GM06990 (cell line): ENCODE data around the gene SCYGR3.
A peak's percentile ranks its signal among the peaks of the same experiment; 100 is the strongest.

Experiments used
- DNase-seq: peaks from one replicate; pipeline ENCODE4 v3.0.0-alpha.2; 2011; ENCODE audit not compliant: insufficient read length; ENCODE audit errors: extremely low read depth
- H3K27me3 ChIP-seq: replicated peaks from 2 replicates; pipeline ENCODE4 v1.6.0; 2011; ENCODE audit warnings: low read length; ENCODE audit not compliant: control insufficient read depth, insufficient read depth
- H3K36me3 ChIP-seq: 2 replicates; pipeline ENCODE4 v1.5.1; 2011; ENCODE audit warnings: low read length; ENCODE audit not compliant: control insufficient read depth, insufficient read depth
- H3K4me3 ChIP-seq: replicated peaks from 2 replicates; pipeline ENCODE4 v1.5.1; 2011; ENCODE audit warnings: low read depth, mild to moderate bottlenecking, control low read depth, low read length
- TF ChIP-seq, protein P1 (sequence below): IDR thresholded peaks from 2 replicates; pipeline ENCODE4 v1.5.1; 2011; ENCODE audit warnings: low read length, control low read depth, mild to moderate bottlenecking, inconsistent platforms; ENCODE audit not compliant: insufficient read depth, poor library complexity, severe bottlenecking

The SCYGR3 gene

DNA sequence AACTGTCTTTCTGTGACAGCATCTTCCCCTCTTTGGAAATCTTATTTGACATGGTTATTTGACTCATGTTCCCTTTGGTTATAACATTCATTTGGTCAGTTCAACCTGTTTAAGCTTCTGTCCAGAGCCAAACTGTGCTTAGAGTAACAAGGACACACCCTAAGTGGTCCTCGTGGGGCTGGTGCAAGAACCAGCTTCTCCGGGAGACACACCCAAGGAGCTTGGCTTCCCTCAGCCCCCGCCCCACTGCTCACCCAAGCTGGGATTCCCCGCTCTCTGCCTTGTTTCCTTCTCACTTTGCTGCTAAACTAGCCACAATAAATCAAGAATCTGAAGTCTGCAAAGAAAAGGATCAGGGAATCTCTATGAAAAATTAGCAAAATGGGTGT lies 1.4 kb downstream of the SCYGR3 start:
- TF ChIP-seq, protein P1, sequence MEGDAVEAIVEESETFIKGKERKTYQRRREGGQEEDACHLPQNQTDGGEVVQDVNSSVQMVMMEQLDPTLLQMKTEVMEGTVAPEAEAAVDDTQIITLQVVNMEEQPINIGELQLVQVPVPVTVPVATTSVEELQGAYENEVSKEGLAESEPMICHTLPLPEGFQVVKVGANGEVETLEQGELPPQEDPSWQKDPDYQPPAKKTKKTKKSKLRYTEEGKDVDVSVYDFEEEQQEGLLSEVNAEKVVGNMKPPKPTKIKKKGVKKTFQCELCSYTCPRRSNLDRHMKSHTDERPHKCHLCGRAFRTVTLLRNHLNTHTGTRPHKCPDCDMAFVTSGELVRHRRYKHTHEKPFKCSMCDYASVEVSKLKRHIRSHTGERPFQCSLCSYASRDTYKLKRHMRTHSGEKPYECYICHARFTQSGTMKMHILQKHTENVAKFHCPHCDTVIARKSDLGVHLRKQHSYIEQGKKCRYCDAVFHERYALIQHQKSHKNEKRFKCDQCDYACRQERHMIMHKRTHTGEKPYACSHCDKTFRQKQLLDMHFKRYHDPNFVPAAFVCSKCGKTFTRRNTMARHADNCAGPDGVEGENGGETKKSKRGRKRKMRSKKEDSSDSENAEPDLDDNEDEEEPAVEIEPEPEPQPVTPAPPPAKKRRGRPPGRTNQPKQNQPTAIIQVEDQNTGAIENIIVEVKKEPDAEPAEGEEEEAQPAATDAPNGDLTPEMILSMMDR, result no peak
- H3K4me3 ChIP-seq, result no peak overlapping the region
- no peaks in the 10 kb centered on the region for H3K27me3 ChIP-seq
- DNase-seq, result no peak
- no peaks in the 10 kb centered on the region for H3K36me3 ChIP-seq

DNA sequence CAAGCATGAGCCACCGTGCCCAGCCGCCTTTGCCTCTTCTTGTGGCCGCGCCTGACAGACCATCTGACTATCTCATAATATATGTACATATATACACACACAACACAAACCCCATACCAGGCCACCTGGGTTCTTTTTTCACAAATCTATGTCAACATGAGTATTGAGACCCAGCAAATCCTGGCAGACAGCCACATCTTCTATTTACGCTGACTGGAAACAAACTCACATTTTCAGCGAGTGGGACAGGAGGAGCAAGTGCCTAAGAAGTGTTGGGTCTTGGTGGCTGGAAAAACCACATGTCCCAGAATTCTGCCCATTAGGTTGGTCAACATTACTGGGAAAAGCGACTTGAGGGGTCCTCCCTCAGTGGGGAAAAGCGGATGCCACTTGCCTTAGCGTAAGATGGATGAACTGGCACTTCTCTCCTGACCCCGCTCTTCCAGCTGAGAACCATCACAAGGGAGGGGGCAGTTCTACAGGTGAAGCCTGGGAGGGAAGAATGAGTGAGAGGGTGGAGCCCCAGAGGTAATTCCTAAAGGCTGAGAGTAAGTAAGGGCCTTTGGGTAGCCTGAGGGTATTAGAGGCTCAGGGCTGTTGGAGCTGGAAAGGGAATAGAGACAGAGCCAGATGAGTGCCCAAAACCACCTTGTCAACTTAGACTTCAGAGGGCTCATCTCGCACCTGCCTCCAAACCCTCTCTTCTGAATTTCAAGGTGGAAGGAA lies 1.9 kb downstream of the SCYGR3 start:
- Histone ChIP-seq H3K4me3 (no peak overlapping the region), H3K36me3 (no peaks in the 10 kb centered on the region), H3K27me3 (no peaks in the 10 kb centered on the region)
- no peak for DNase-seq
- TF ChIP-seq, protein P1, result no peak

DNA sequence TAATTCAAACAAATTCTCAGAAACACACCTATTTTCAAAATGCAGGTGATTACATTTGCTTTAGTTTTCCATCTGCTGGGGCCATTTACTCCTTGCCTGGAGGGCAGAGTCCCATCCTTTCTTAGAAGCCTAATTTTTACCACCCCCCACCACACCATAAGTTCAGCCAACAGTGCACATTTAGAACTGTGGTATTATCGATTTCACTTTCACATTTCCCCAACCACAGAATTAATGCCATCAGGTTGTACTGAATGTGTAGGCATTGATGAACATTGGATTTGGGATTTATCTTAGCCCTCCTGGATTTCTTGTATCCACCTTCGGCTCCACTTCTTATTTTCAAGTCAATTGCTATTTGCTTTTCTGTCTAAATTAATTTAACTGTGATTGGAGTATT lies 4.5 kb downstream of the SCYGR3 start:
- H3K4me3 ChIP-seq, result no peak overlapping the region
- no peaks in the 10 kb centered on the region for H3K27me3 ChIP-seq
- DNase-seq, result no peak
- H3K36me3 ChIP-seq, result no peaks in the 10 kb centered on the region
- TF ChIP-seq, protein P1, result no peak

DNA sequence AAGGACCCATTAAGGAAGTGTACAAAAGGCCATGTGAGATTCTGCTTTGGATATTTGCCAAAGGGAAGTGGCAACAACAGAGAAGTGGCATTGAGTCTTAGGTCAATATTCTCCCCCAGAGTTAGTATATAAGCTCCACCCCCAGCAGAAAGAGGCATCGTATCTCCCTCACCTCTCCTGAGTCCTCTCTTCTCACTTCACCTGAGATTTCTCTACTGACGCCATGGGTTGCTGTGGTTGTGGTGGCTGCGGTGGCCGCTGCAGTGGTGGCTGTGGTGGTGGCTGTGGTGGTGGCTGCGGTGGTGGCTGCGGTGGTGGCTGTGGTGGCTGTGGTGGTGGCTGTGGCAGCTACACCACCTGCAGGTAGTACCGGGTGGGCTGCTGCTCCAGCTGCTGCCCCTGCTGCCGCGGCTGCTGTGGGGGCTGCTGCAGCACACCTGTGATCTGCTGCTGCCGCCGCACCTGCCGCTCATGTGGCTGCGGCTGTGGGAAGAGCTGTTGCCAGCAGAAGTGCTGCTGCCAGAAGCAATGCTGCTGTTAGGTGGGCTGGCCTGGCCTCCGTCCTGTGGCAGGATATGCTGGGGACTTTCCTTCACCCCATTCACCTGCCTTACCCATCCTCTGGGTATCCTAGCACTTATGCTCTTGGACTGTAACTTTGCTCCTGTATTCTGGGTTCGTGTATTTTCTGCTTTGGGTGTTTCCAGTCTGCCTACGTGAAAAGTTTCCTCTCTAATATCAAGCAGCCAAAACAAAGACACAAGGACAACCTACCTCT lies 5.9 kb downstream of the SCYGR3 start:
- DNase-seq, result peak; percentile 51
- H3K4me3 ChIP-seq, result no peak overlapping the region
- H3K36me3 ChIP-seq, result no peaks in the 10 kb centered on the region
- TF ChIP-seq, protein P1, result no peak
- H3K27me3 ChIP-seq, result no peaks in the 10 kb centered on the region

DNA sequence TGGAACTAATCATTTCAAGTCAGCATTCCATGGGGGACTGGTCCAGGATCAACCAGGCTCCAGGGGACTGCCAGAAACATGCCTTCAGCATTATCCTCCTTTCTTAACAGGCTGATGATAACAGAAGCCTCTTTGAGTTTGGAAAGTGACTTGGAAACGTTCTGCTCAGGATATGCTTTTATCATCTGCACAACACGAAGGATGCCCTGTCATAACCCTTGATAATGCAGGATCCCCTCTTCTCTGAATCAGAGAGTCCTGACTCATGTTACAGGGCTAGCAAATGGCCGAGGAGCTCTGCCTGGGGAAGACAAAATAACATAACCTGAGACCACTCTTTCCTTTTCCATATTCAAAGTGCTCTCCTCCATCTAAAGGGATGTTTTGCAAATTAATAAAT lies 6.7 kb downstream of the SCYGR3 start:
- H3K36me3 ChIP-seq, result no peaks in the 10 kb centered on the region
- no peak overlapping the region for H3K4me3 ChIP-seq
- H3K27me3 ChIP-seq, result no peaks in the 10 kb centered on the region
- no peak for DNase-seq
- TF ChIP-seq, protein P1, result no peak
